ENCODE data around the gene GDPD5.

The GDPD5 gene

DNA sequence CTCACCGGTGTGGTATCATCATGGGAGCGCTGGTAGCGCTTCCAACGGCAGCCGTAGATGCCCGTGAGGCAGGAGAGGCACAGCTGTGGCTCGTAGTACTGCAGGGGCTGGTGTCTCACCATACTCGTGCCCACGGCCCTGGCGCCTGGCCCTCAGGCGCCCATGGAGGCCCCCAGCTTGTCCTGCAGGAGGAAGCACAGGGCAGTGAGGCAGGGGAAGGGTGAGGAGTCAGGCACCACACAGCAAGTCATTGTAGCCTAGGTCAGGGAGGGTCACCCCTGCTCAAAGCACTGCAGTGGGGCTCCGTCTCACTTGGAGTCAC lies 48.2 kb downstream of the GDPD5 start:
- Histone ChIP-seq H3K9me2 (replicated peaks; ENCODE audit: insufficient read depth, low read length) (no peaks in the 10 kb centered on the region), H3K9me3 (ENCODE audit: insufficient read depth, low read length) (no peaks in the 10 kb centered on the region), H3K4me2 (ENCODE audit: low read depth, low read length, poor library complexity, severe bottlenecking) (no peak overlapping the region), H3K36me3 (ENCODE audit: low read length) (no peaks in the 10 kb centered on the region), H4K20me1 (ENCODE audit: low read depth, low read length) (no peaks in the 10 kb centered on the region), H3K4me3 (ENCODE audit: insufficient read depth, low read length, poor library complexity, severe bottlenecking) (no peak overlapping the region), H3F3A (ENCODE audit: insufficient read depth) (no peaks in the 10 kb centered on the region), H3K27ac (ENCODE audit: low read depth, low read length) (no peak overlapping the region), H2AFZ (ENCODE audit: low read depth, low read length, severe bottlenecking) (no peak overlapping the region), H3K79me2 (ENCODE audit: insufficient read depth, low read length) (no peaks in the 10 kb centered on the region), H3K9ac (ENCODE audit: low read length) (no peak overlapping the region), H3K27me3 (ENCODE audit: low read length) (no peaks in the 10 kb centered on the region)
- TF ChIP-seq, protein P1, sequence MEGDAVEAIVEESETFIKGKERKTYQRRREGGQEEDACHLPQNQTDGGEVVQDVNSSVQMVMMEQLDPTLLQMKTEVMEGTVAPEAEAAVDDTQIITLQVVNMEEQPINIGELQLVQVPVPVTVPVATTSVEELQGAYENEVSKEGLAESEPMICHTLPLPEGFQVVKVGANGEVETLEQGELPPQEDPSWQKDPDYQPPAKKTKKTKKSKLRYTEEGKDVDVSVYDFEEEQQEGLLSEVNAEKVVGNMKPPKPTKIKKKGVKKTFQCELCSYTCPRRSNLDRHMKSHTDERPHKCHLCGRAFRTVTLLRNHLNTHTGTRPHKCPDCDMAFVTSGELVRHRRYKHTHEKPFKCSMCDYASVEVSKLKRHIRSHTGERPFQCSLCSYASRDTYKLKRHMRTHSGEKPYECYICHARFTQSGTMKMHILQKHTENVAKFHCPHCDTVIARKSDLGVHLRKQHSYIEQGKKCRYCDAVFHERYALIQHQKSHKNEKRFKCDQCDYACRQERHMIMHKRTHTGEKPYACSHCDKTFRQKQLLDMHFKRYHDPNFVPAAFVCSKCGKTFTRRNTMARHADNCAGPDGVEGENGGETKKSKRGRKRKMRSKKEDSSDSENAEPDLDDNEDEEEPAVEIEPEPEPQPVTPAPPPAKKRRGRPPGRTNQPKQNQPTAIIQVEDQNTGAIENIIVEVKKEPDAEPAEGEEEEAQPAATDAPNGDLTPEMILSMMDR (IDR thresholded peaks at IDR 0.05; ENCODE audit: insufficient read depth, low read length, poor library complexity, severe bottlenecking), result no peak
- no peak for TF ChIP-seq EZH2phosphoT487 (conservative IDR thresholded peaks at IDR 0.05; ENCODE audit: low read length)

DNA sequence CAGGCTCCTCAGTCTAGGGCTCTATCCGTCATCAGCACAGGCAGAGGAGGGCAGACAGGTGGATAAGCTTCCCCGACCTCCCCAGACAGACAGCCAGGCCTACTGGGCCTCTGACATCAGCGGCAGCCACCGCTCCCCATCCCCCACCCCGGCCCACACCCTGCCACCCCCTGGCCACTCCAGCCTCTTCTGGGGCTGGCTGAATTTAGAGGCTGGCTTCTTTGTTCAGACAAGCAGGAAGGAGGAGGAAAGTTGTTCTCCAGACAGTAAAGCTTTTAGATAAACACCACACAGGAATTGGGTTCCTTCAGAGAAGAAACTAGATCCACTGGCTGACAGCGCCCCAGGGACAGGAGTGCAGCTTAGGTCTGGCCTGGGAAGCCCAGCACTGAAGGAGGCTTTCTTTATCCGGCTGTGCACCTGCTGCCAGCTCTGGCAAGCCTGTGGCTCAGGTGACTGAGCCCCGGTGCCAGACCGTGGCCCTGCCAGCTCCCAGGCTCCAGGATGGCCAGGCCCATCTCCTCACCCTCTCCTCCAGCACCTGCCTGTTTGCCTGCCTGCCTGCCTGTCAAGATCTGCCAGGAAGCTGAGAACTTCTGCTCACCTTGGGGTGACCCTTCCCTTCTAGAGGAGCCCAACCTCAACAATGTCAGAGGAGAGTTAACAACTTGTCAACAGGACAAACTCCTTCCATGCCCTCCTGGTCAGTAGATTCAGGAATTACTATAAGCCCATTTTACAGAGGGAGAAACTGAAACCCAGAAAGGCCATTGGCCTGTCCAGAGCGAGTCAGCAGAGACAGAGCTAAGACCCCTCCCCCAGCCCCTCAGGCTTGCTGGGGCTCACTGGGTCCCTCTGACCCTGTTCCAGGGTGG lies 48.8 kb downstream of the GDPD5 start:
- no peaks in the 10 kb centered on the region for H3K9me2 ChIP-seq (replicated peaks; ENCODE audit: insufficient read depth, low read length)
- H4K20me1 ChIP-seq (ENCODE audit: low read depth, low read length), result no peaks in the 10 kb centered on the region
- H3K4me3 ChIP-seq (ENCODE audit: insufficient read depth, low read length, poor library complexity, severe bottlenecking), result no peak overlapping the region
- H3K27ac ChIP-seq (ENCODE audit: low read depth, low read length), result no peak overlapping the region
- no peak overlapping the region for H3K4me2 ChIP-seq (ENCODE audit: low read depth, low read length, poor library complexity, severe bottlenecking)
- H3K79me2 ChIP-seq (ENCODE audit: insufficient read depth, low read length), result no peaks in the 10 kb centered on the region
- H3K9ac ChIP-seq (ENCODE audit: low read length), result no peak overlapping the region
- no peaks in the 10 kb centered on the region for H3K27me3 ChIP-seq (ENCODE audit: low read length)
- no peaks in the 10 kb centered on the region for H3F3A ChIP-seq (ENCODE audit: insufficient read depth)
- no peak for TF ChIP-seq EZH2phosphoT487 (conservative IDR thresholded peaks at IDR 0.05; ENCODE audit: low read length)
- TF ChIP-seq, protein P1 (IDR thresholded peaks at IDR 0.05; ENCODE audit: insufficient read depth, low read length, poor library complexity, severe bottlenecking), result no peak
- H3K9me3 ChIP-seq (ENCODE audit: insufficient read depth, low read length), result no peaks in the 10 kb centered on the region
- no peak overlapping the region for H2AFZ ChIP-seq (ENCODE audit: low read depth, low read length, severe bottlenecking)
- H3K36me3 ChIP-seq (ENCODE audit: low read length), result no peaks in the 10 kb centered on the region

DNA sequence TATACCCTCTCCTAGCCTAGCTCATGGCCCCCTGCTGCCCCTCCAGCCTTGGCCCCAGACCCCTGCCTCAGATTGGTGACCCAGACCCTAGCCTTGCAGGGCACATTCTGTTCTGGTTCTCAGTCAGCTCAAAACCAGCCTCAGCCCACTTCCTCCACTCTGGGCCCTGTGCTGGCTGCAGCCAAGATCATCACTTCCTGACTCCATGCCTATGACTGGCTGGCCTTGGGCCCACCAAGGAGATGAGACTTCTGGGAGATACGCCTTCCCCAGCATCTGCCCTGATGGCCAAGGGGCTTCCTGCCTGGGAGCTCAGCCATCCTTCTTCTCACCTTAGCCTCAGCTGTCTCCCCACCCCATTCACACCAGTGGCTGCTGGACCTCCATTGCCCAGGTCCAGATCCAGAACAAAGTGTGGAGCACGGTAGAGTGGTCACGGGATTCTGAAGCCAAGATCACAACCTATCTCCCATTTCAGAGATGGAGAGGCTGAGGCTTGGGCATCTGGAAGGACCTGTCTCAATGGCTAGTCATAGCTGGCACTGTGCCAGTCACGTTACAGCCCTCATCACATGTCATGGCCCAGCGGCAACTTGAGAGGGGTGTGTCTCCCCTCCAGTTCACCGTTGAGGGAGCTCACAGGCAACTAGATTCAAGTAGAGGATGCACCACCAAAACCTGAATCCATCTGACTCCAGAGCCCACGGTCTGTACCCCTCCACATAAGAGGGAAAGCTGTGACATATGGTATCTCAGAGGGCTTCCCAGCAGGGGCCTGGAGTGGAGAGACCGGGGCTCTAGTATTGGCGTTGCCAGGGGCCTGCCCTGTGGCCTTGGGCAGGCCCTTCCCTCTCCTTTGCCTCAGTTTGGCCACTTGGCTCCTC lies 49.7 kb downstream of the GDPD5 start:
- H3K4me2 ChIP-seq (ENCODE audit: low read depth, low read length, poor library complexity, severe bottlenecking), result no peak overlapping the region
- no peaks in the 10 kb centered on the region for H3K79me2 ChIP-seq (ENCODE audit: insufficient read depth, low read length)
- no peak overlapping the region for H3K9ac ChIP-seq (ENCODE audit: low read length)
- no peaks in the 10 kb centered on the region for H3K9me3 ChIP-seq (ENCODE audit: insufficient read depth, low read length)
- H3K4me3 ChIP-seq (ENCODE audit: insufficient read depth, low read length, poor library complexity, severe bottlenecking), result no peak overlapping the region
- H3K27me3 ChIP-seq (ENCODE audit: low read length), result no peaks in the 10 kb centered on the region
- no peaks in the 10 kb centered on the region for H3K36me3 ChIP-seq (ENCODE audit: low read length)
- TF ChIP-seq, protein P1 (IDR thresholded peaks at IDR 0.05; ENCODE audit: insufficient read depth, low read length, poor library complexity, severe bottlenecking), result no peak
- no peak for TF ChIP-seq EZH2phosphoT487 (conservative IDR thresholded peaks at IDR 0.05; ENCODE audit: low read length)
- no peak overlapping the region for H2AFZ ChIP-seq (ENCODE audit: low read depth, low read length, severe bottlenecking)
- no peaks in the 10 kb centered on the region for H3F3A ChIP-seq (ENCODE audit: insufficient read depth)
- no peak overlapping the region for H3K27ac ChIP-seq (ENCODE audit: low read depth, low read length)
- H4K20me1 ChIP-seq (ENCODE audit: low read depth, low read length), result no peaks in the 10 kb centered on the region
- no peaks in the 10 kb centered on the region for H3K9me2 ChIP-seq (replicated peaks; ENCODE audit: insufficient read depth, low read length)
